Epithelial cell of proximal tubule (primary cell): ENCODE measurements around the gene B3GNT8. TPM values are rescaled to one million over a fixed set of nuclear protein-coding genes. Genes with fewer than 3 reads are reported as not detected.

ENCODE experiments used
- DNase-seq: peaks from one replicate; pipeline ENCODE4 v3.0.0-alpha.2; 2011; ENCODE audit warnings: low read depth
- H3K4me3 ChIP-seq: 2 replicates; pipeline ENCODE4 v1.5.1; 2011; ENCODE audit warnings: low read depth, mild to moderate bottlenecking, low read length
- total RNA-seq: library from RNA; depleted of rRNA; stranded (reverse); fragments of >200 nt; gene quantifications from 2 replicates; pipeline ENCODE4 v1.2.3, GENCODE V29; 2015
- TF ChIP-seq, protein P1 (sequence below): conservative IDR thresholded peaks from 2 replicates; pipeline ENCODE4 v1.5.1; 2012; ENCODE audit warnings: low read depth, mild to moderate bottlenecking, low read length

The B3GNT8 gene
- total RNA-seq, 1 donor from 2014 or later = 2.4 TPM

GRCh38 chr19:41455936-41456335 is 28.8 kb upstream of the B3GNT8 start:
- no peak overlapping the region for H3K4me3 ChIP-seq
- DNase-seq = no peak

GRCh38 chr19:41452584-41453275 is 25.6 kb upstream of the B3GNT8 start:
- TF ChIP-seq, protein P1, sequence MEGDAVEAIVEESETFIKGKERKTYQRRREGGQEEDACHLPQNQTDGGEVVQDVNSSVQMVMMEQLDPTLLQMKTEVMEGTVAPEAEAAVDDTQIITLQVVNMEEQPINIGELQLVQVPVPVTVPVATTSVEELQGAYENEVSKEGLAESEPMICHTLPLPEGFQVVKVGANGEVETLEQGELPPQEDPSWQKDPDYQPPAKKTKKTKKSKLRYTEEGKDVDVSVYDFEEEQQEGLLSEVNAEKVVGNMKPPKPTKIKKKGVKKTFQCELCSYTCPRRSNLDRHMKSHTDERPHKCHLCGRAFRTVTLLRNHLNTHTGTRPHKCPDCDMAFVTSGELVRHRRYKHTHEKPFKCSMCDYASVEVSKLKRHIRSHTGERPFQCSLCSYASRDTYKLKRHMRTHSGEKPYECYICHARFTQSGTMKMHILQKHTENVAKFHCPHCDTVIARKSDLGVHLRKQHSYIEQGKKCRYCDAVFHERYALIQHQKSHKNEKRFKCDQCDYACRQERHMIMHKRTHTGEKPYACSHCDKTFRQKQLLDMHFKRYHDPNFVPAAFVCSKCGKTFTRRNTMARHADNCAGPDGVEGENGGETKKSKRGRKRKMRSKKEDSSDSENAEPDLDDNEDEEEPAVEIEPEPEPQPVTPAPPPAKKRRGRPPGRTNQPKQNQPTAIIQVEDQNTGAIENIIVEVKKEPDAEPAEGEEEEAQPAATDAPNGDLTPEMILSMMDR = no peak
- no peak overlapping the region for H3K4me3 ChIP-seq
- DNase-seq = no peak

More at GRCh38 chr19:41455936-41456335, 28.8 kb upstream of the B3GNT8 start:
- TF ChIP-seq, protein P1 = no peak

GRCh38 chr19:41449865-41450178 is 22.6 kb upstream of the B3GNT8 start:
- no peak for DNase-seq
- TF ChIP-seq, protein P1 = no peak
- H3K4me3 ChIP-seq = no peak overlapping the region

GRCh38 chr19:41449079-41449864 is 22.1 kb upstream of the B3GNT8 start:
- H3K4me3 ChIP-seq = peak overlapping the region; percentile 24
- TF ChIP-seq, protein P1 = peak; percentile 99
- DNase-seq = no peak

GRCh38 chr19:41447732-41448332 is 20.7 kb upstream of the B3GNT8 start:
- no peak for DNase-seq
- H3K4me3 ChIP-seq = no peak overlapping the region
- TF ChIP-seq, protein P1 = no peak

DNA sequence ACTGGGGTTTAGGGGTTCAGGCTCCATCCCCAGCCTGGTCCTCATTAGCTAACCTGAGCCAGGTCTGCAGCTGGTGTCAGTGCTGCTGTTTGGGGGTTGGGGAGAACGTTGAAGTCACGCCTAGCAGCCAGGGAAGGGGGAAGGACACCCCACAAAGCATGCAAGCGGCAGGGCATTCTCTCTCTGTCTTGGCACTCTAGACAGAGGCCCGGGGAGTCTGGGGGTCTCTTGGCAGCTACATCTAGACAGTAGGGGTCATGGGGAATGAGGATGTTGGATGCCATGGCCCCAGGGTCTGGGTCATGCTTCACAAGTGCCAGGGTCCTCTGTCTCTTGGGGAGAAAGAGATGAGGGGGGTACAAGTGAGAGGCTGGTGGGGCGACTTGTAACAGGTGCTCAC is 18.4 kb upstream of the B3GNT8 start:
- DNase-seq = no peak
- no peak overlapping the region for H3K4me3 ChIP-seq
- TF ChIP-seq, protein P1 = no peak
